ENCODE measurements around the gene ERLIN1.

DNA sequence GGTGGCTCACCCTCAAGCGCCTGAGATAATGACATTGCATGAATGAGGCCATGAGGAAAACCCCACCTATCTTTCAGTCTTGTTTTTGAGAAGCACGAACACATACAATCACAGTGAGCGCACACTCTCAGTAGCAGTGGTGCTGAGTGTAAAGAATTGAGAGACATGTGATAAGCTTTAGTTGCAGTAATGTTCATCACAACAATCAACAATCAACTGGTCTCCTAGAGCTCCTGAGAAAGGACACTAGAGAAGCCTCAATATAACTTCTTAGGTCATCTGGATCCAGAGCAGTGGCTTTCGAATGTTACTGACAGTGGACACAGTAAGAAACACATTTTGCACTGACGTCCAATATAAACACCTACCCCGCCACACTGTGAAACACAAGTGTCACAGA, 12.8 kb downstream of the ERLIN1 start:
- TF ChIP-seq GATA2 (IDR thresholded peaks at IDR 0.05; ENCODE audit: low read depth, low read length) (no peak), GATA3 (IDR thresholded peaks at IDR 0.05; ENCODE audit: low read depth, low read length) (no peak)
